Heart right ventricle (tissue), 16 donors: ENCODE results near the gene NLRP7. TPM values are rescaled to one million over a fixed set of nuclear protein-coding genes. Genes with fewer than 3 reads are reported as not detected.

Experiments used
- ATAC-seq, 8 donors: fragments of 200-7000 bp; cut with Tn5 transposase; one replicate each; pipeline ENCODE4 v1.9.1; 2020; ENCODE audit warnings: mild to moderate bottlenecking in 8 of 8, moderate library complexity in 8 of 8, moderate number of reproducible peaks in 1 of 8
- DNase-seq, 2 donors: peaks; one replicate each; pipeline ENCODE4 v3.0.0-alpha.2; 2020
- H3K27ac ChIP-seq, 10 donors: fragments of 200-600 bp; sonication (generic) in 2 of 10; one replicate each; pipeline versions ENCODE4 v1.5.0 to v1.8.0; 2020 to 2022; ENCODE audit warnings: mild to moderate bottlenecking in 3 of 10
- H3K27me3 ChIP-seq, 7 donors: fragments of 200-600 bp; one replicate each; pipeline ENCODE4 v1.8.0; 2021 to 2022; ENCODE audit warnings: mild to moderate bottlenecking in 2 of 7
- H3K36me3 ChIP-seq, 9 donors: fragments of 200-600 bp; sonication (generic) in 1 of 9; one replicate each; pipeline versions ENCODE4 v1.5.0 to v1.8.0; 2020 to 2022; ENCODE audit warnings: mild to moderate bottlenecking in 2 of 9
- H3K4me1 ChIP-seq, 9 donors: fragments of 200-600 bp; sonication (generic) in 1 of 9; one replicate each; pipeline versions ENCODE4 v1.5.0 to v1.8.0; 2020 to 2022; ENCODE audit warnings: mild to moderate bottlenecking in 4 of 9
- H3K4me3 ChIP-seq, 10 donors: fragments of 200-600 bp; sonication (generic) in 2 of 10; one replicate each; pipeline versions ENCODE4 v1.5.0 to v1.8.0; 2020 to 2022; ENCODE audit warnings: mild to moderate bottlenecking in 7 of 10, moderate library complexity in 2 of 10
- H3K9me3 ChIP-seq, 11 donors: fragments of 200-600 bp in 10 of 11; sonication (generic) in 2 of 11; one replicate each; pipeline versions ENCODE4 v1.5.0 to v1.8.0; 2013 to 2022; ENCODE audit warnings: mild to moderate bottlenecking in 2 of 11, control low read depth in 1 of 11, moderate library complexity in 1 of 11
- WGBS, 2 donors: extraction: QIAGEN DNeasy Blood & Tissue Kit; methylation state at CpG; one replicate each; pipeline ENCODE4 v1.1.7; 2013; ENCODE audit warnings: inconsistent platforms in 1 of 2; 5-methylcytosine and 5-hydroxymethylcytosine counted together
- intact Hi-C, 10 donors: fragments of 100-400 bp; cut with DNase I; formaldehyde crosslinking; loops; one replicate each; pipeline versions ENCODE4 v1.11.1 to v1.14.2; 2022
- polyA plus RNA-seq, 2 donors: library from polyadenylated mRNA; stranded (reverse); fragments of 200-250 nt; gene quantifications; one replicate each; pipeline ENCODE4 v1.2.3, GENCODE V29; 2013
- total RNA-seq, 10 donors: library from RNA; stranded (reverse); fragmentation: NEBNext Ultra II Directional in 3 of 10; extraction: Animal tissue kit (Norgen Biotek cat#: 25700) in 3 of 10; gene quantifications; one replicate each; pipeline versions ENCODE4 v1.2.1 to v1.2.4, GENCODE V29; 2021 to 2023
- TF ChIP-seq, protein P1 (sequence below), 9 donors: fragments of 200-600 bp; sonication (generic) in 2 of 9; IDR thresholded peaks; one replicate each; pipeline versions ENCODE4 v1.5.0 to v1.8.0; 2021 to 2022; ENCODE audit warnings: antibody characterized with exemption in 9 of 9, mild to moderate bottlenecking in 5 of 9, moderate library complexity in 1 of 9
- donor health status: Arrhythmogenic right ventricular cardiomyopathy.
- donor health status: ischemic (EF 13 %, LVEDD 7.1; RV severe dilation, severe dysfunction).
- donor health status: healthy with polysubstance abuse.
- donor health status: DM: no; HTN: yes; CAD: no.
- donor health status: DM: no; HTN: no; CAD: no.
- donor health status: ischemic (EF 25% LVEDD 6.9; RV normal size, moderate dysfunction).
- donor health status: ischemic (EF 25% LVEDD 5.7; RV mildly dilated, moderate dysfunction).
- donor health status: healthy.
- donor health status: DM: yes; HTN: yes; CAD: no.
- donor health status: Ischemic cardiomyopathy.
- donor health status: ischemic (EF 35%, LVEDD 5.7; RV mildly dilated, moderate dysfunction).
- donor health status: nonischemic (EF 11% LVEDD 7.7; RV severe dilation, severe dysfunction).
- donor health status: DM: yes; HTN: yes; CAD: no.
- donor health status: PGD.
- donor health status: ischemic (EF 29% LVEDD 5.4; RV normal size, mild dysfunction).
- donor health status: nonischemic (EF 23%, LVEDD 6.1; RV moderate dilation, normal function).

Gene NLRP7
- total and polyA plus RNA-seq, 12 donors, result not detected

DNA sequence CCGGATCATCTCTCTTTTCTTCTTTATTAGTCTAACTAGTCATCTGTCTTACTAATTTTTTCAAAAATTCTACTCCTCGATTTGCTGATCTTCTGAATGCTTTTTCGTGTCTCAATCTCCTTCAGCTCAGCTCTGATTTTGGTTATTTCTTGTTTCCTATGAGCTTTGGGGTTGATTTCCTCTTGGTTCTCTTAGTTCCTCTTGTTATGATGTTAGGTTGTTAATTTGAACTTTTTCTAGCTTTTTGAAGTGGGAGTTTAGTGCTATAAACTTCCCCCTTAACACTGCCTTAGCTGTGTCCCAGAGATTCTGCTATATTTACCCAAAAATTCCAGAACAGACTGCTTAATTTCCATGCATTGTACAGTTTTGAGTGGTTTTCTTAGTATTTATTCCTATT, 69.9 kb downstream of the NLRP7 start:
- peak overlapping the region in 1 of 10 donors; percentile 11 for H3K4me3 ChIP-seq
- no peak for ATAC-seq
- no peak for DNase-seq
- whole genome bisulfite sequencing, 2 donors, result 58 to 64% methylated on average over 3 of the region's 3 CpGs
- TF ChIP-seq, protein P1, sequence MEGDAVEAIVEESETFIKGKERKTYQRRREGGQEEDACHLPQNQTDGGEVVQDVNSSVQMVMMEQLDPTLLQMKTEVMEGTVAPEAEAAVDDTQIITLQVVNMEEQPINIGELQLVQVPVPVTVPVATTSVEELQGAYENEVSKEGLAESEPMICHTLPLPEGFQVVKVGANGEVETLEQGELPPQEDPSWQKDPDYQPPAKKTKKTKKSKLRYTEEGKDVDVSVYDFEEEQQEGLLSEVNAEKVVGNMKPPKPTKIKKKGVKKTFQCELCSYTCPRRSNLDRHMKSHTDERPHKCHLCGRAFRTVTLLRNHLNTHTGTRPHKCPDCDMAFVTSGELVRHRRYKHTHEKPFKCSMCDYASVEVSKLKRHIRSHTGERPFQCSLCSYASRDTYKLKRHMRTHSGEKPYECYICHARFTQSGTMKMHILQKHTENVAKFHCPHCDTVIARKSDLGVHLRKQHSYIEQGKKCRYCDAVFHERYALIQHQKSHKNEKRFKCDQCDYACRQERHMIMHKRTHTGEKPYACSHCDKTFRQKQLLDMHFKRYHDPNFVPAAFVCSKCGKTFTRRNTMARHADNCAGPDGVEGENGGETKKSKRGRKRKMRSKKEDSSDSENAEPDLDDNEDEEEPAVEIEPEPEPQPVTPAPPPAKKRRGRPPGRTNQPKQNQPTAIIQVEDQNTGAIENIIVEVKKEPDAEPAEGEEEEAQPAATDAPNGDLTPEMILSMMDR (IDR thresholded peaks at IDR 0.05), result no peak
- H3K36me3 ChIP-seq, result no peaks in the 10 kb centered on the region
- H3K27me3 ChIP-seq, result peaks cover 0 to 37% (median 14%) of the 10 kb centered on the region in 7 donors
- H3K9me3 ChIP-seq, result no peaks in the 10 kb centered on the region
- peaks cover 0 to 34% (median 0%) of the 10 kb centered on the region in 9 donors for H3K4me1 ChIP-seq
- intact Hi-C loops, result no loop called here
- peak overlapping the region in 1 of 10 donors; percentile 58 for H3K27ac ChIP-seq

DNA sequence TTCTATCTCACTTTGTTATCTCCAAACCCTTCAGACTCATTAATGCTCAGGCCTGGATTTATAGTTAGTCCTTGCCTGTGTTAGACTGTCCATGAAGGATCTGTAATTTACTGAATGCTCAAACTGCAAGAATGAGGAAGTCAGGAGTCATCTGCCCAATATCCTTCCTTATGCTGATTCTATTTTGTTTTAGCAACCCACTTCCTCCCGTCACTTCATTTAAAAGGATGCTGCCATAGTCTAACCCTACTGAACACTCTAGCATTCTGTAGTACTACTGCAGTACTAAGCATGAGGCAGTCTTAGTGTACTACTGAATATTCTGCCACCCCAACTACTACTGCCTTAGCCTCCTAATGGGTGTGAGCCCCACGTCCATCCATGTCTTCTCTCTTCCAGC, 71.8 kb downstream of the NLRP7 start:
- intact Hi-C loops, result no loop called here
- WGBS, 2 donors, result 46 to 62% methylated on average over 2 of the region's 2 CpGs
- peaks cover 0 to under 1% (median 0%) of the 10 kb centered on the region in 11 donors for H3K9me3 ChIP-seq
- DNase-seq (no peak), ATAC-seq (peak in 4 of 8 donors; percentile 20 to 46 (median 26))
- peaks cover 0 to 17% (median 4%) of the 10 kb centered on the region in 7 donors for H3K27me3 ChIP-seq
- H3K27ac ChIP-seq, result peak overlapping the region in 1 of 10 donors; percentile 88
- peak overlapping the region in 1 of 10 donors; percentile 36 for H3K4me3 ChIP-seq
- no peaks in the 10 kb centered on the region for H3K36me3 ChIP-seq
- TF ChIP-seq, protein P1 (IDR thresholded peaks at IDR 0.05), result no peak
- H3K4me1 ChIP-seq, result peaks cover 0 to 38% (median 0%) of the 10 kb centered on the region in 9 donors

DNA sequence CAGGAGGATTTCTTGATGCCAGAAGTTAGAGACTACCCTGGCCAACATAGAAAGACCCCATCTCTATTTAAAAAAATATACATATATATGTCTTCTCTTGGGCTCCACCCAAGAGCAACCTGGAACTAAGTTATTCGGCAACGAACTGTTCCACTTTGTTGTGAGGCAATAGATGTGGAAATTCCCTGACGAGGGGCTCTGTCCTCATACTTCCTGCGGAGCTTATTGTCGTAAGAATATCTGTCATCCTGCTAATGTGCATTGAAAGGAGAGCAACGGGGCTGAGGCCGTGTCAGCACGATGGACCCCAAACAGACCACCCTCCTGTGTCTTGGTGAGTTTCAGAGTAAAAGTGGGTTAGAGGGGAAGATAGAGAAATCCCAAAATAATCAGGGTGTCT, 73.3 kb downstream of the NLRP7 start, which contains the start of gene FCAR:
Gene FCAR (plus strand): TSS at position 246 of the 400 bp plus-strand sequence. CDS start 55 bp downstream, at position 301.
- intact Hi-C loops, result no loop called here
- DNase-seq, result no peak
- 68 to 73% methylated on average over 8 of the region's 8 CpGs for WGBS, 2 donors
- no peak for ATAC-seq
- Histone ChIP-seq H3K9me3 (peaks cover 0 to 4% (median 0%) of the 10 kb centered on the region in 11 donors), H3K4me3 (peak within 1 kb of the TSS in 1 of 10 donors; percentile 36), H3K27ac (peak within 1 kb of the TSS in 2 of 10 donors; percentile 3 to 88), H3K4me1 (peaks cover 0 to 38% (median 0%) of the 10 kb centered on the region in 9 donors), H3K36me3 (no peaks in the 10 kb centered on the region), H3K27me3 (peaks cover 0 to 11% (median 2%) of the 10 kb centered on the region in 7 donors)
- TF ChIP-seq, protein P1 (IDR thresholded peaks at IDR 0.05), result no peak

Other genes with a start within 250 kb of the NLRP7 start
- gene KIR3DL3, start 223.1 kb downstream of the NLRP7 start, total RNA-seq, result not detected
- gene KIR3DL3, start 223.1 kb downstream of the NLRP7 start, polyA plus RNA-seq, result not detected
- under 1 TPM in 1 of 10 donors, not detected in 9; 0.42 TPM for gene KIR2DL3, start 209.0 kb downstream of the NLRP7 start, total RNA-seq
- gene KIR2DL3, start 209.0 kb downstream of the NLRP7 start, polyA plus RNA-seq, result under 1 TPM in 1 of 2 donors, not detected in 1; 0.03 TPM
- under 1 TPM in 1 of 10 donors, not detected in 9; 0.16 TPM for gene KIR2DL1, start 177.7 kb downstream of the NLRP7 start, total RNA-seq
- gene KIR2DL1, start 177.7 kb downstream of the NLRP7 start, polyA plus RNA-seq, result under 1 TPM in 1 of 2 donors, not detected in 1; 0.04 TPM
- gene KIR2DL4, start 143.9 kb downstream of the NLRP7 start, total RNA-seq, result under 1 TPM in 1 of 10 donors, not detected in 9; 0.62 TPM
- gene KIR2DL4, start 143.9 kb downstream of the NLRP7 start, polyA plus RNA-seq, result under 1 TPM in 1 of 2 donors, not detected in 1; 0.04 TPM
- under 1 TPM in 3 of 10 donors, not detected in 7; 0.13 to 0.90 (median 0.14) TPM for gene KIR3DL1, start 131.1 kb downstream of the NLRP7 start, total RNA-seq
- gene KIR3DL1, start 131.1 kb downstream of the NLRP7 start, polyA plus RNA-seq, result not detected
- under 1 TPM in 2 of 10 donors, not detected in 8; 0.14 to 0.28 TPM for gene KIR2DS4, start 114.9 kb downstream of the NLRP7 start, total RNA-seq
- gene KIR2DS4, start 114.9 kb downstream of the NLRP7 start, polyA plus RNA-seq, result not detected
- under 1 TPM in 1 of 10 donors, not detected in 9; 0.95 TPM for gene KIR3DL2, start 97.1 kb downstream of the NLRP7 start, total RNA-seq
- gene KIR3DL2, start 97.1 kb downstream of the NLRP7 start, polyA plus RNA-seq, result not detected
- 1 to 10 TPM in 2 of 10 donors, under 1 TPM in 5, not detected in 3; 0.33 to 1.8 (median 0.68) TPM for gene FCAR, start 73.3 kb downstream of the NLRP7 start, total RNA-seq
- under 1 TPM in 1 of 2 donors, not detected in 1; 0.19 TPM for gene FCAR, start 73.3 kb downstream of the NLRP7 start, polyA plus RNA-seq
- gene NCR1, start 41.4 kb downstream of the NLRP7 start, total RNA-seq, result under 1 TPM in 3 of 10 donors, not detected in 7; 0.38 to 0.81 (median 0.60) TPM
- not detected for gene NCR1, start 41.4 kb downstream of the NLRP7 start, polyA plus RNA-seq
- 1 to 10 TPM in 1 of 10 donors, under 1 TPM in 3, not detected in 6; 0.33 to 2.8 (median 0.53) TPM for gene NLRP2, start 18.8 kb upstream of the NLRP7 start, total RNA-seq
- gene NLRP2, start 18.8 kb upstream of the NLRP7 start, polyA plus RNA-seq, result under 1 TPM in 1 of 2 donors, not detected in 1; 0.04 TPM
- under 1 TPM; 0.37 to 0.73 (median 0.46) TPM for gene GP6, start 90.7 kb upstream of the NLRP7 start, total RNA-seq
- 1 to 10 TPM in 1 of 2 donors, under 1 TPM in 1; 0.58 to 1.5 TPM for gene GP6, start 90.7 kb upstream of the NLRP7 start, polyA plus RNA-seq
- gene RDH13, start 115.6 kb upstream of the NLRP7 start, total RNA-seq, result 10 to 100 TPM; 32.4 to 72.0 (median 54.5) TPM
- 10 to 100 TPM; 21.4 to 36.1 TPM for gene RDH13, start 115.6 kb upstream of the NLRP7 start, polyA plus RNA-seq
- gene EPS8L1, start 128.3 kb upstream of the NLRP7 start, total RNA-seq, result 1 to 10 TPM in 5 of 10 donors, under 1 TPM in 4, not detected in 1; 0.53 to 2.7 (median 1.1) TPM
- gene EPS8L1, start 128.3 kb upstream of the NLRP7 start, polyA plus RNA-seq, result 1 to 10 TPM; 3.7 to 7.9 TPM
- gene PPP1R12C, start 170.1 kb upstream of the NLRP7 start, total RNA-seq, result 100 to 1,000 TPM; 134 to 242 (median 193) TPM
- 100 to 1,000 TPM; 223 to 283 TPM for gene PPP1R12C, start 170.1 kb upstream of the NLRP7 start, polyA plus RNA-seq
- 100 to 1,000 TPM in 5 of 10 donors, 10 to 100 TPM in 5; 19.7 to 234 (median 97.1) TPM for gene TNNT1, start 201.7 kb upstream of the NLRP7 start, total RNA-seq
- 100 to 1,000 TPM in 1 of 2 donors, 10 to 100 TPM in 1; 32.3 to 721 TPM for gene TNNT1, start 201.7 kb upstream of the NLRP7 start, polyA plus RNA-seq
- gene TNNI3, start 210.2 kb upstream of the NLRP7 start, total RNA-seq, result over 10,000 TPM in 4 of 10 donors, 1,000 to 10,000 TPM in 6; 3,000 to 12,900 (median 9,464) TPM
- gene TNNI3, start 210.2 kb upstream of the NLRP7 start, polyA plus RNA-seq, result over 10,000 TPM in 1 of 2 donors, 1,000 to 10,000 TPM in 1; 4,629 to 45,177 TPM
- 1 to 10 TPM in 8 of 10 donors, under 1 TPM in 2; 0.37 to 3.9 (median 2.4) TPM for gene DNAAF3, start 219.1 kb upstream of the NLRP7 start, total RNA-seq
- gene DNAAF3, start 219.1 kb upstream of the NLRP7 start, polyA plus RNA-seq, result 1 to 10 TPM; 1.2 to 5.9 TPM
- gene SYT5, start 232.8 kb upstream of the NLRP7 start, total RNA-seq, result 1 to 10 TPM in 1 of 10 donors, not detected in 9; 1.1 TPM
- under 1 TPM in 1 of 2 donors, not detected in 1; under 0.01 TPM for gene SYT5, start 232.8 kb upstream of the NLRP7 start, polyA plus RNA-seq